Right atrium auricular region (tissue), 2 donors: Measurements from ENCODE around the gene METRN. TPM values are rescaled to one million over a fixed set of nuclear protein-coding genes. Genes with fewer than 3 reads are reported as not detected.

Experiments
- DNase-seq: peaks from one replicate; pipeline ENCODE4 v3.0.0-alpha.2; 2019; ENCODE audit warnings: low spot score
- H3K27ac ChIP-seq, 2 donors: fragments of 200-600 bp; sonication (generic); 1 replicate in 1 of 2; 2 replicates in 1 of 2; pipeline ENCODE4 v1.5.1; 2016 to 2019
- H3K27me3 ChIP-seq, 2 donors: fragments of 200-600 bp; sonication (generic); one replicate each; pipeline versions ENCODE4 v1.5.1 to v1.6.0; 2017 to 2019
- H3K36me3 ChIP-seq: fragments of 200-600 bp; sonication (generic); one replicate; pipeline ENCODE4 v1.5.1; 2016
- H3K4me1 ChIP-seq, 2 donors: fragments of 200-600 bp; sonication (generic); one replicate each; pipeline versions ENCODE4 v1.5.1 to v1.6.0; 2017 to 2019
- H3K4me3 ChIP-seq, 2 donors: fragments of 200-600 bp; sonication (generic); 1 replicate in 1 of 2; 2 replicates in 1 of 2; pipeline ENCODE4 v1.5.1; 2017 to 2019; ENCODE audit warnings: mild to moderate bottlenecking in 1 of 2, moderate library complexity in 1 of 2
- H3K9me3 ChIP-seq, 2 donors: fragments of 200-600 bp; sonication (generic); one replicate each; pipeline ENCODE4 v1.5.1; 2019
- CTCF ChIP-seq, 2 donors: fragments of 200-600 bp; sonication (generic); IDR thresholded peaks; one replicate each; pipeline ENCODE4 v1.5.1; 2019; ENCODE audit warnings: antibody characterized with exemption in 2 of 2
- total RNA-seq, 2 donors: library from RNA; depleted of rRNA; stranded (reverse); fragments of >200 nt; gene quantifications; one replicate each; pipeline ENCODE4 v1.1.0, GENCODE V29; 2016

The METRN gene
- total RNA-seq, 2 donors from 2014 or later: 58.9 to 61.3 TPM

GRCh38 chr16:728890-729744 is 14.2 kb downstream of the METRN start:
- peaks cover 0 to 29% of the 10 kb centered on the region in 2 donors for H3K4me1 ChIP-seq
- no peak for DNase-seq
- H3K27ac ChIP-seq: peak overlapping the region in 1 of 2 donors; percentile 44
- no peaks in the 10 kb centered on the region for H3K9me3 ChIP-seq
- peaks cover 26% of the 10 kb centered on the region for H3K36me3 ChIP-seq
- TF ChIP-seq CTCF (IDR thresholded peaks at IDR 0.05): no peak
- no peaks in the 10 kb centered on the region for H3K27me3 ChIP-seq
- H3K4me3 ChIP-seq: peak overlapping the region in 1 of 2 donors; percentile 61

- Histone ChIP-seq H3K36me3 (peaks cover 33% of the 10 kb centered on the region), H3K4me3 (no peak overlapping the region), H3K27me3 (no peaks in the 10 kb centered on the region), H3K27ac (no peak overlapping the region), H3K4me1 (peaks cover 0 to 29% of the 10 kb centered on the region in 2 donors), H3K9me3 (no peaks in the 10 kb centered on the region)
- DNase-seq: no peak
- no peak for TF ChIP-seq CTCF (IDR thresholded peaks at IDR 0.05)
Observed at GRCh38 chr16:729768-730665, 15.1 kb downstream of the METRN start.

GRCh38 chr16:730666-731509 is 16.0 kb downstream of the METRN start:
- no peaks in the 10 kb centered on the region for H3K9me3 ChIP-seq
- peaks cover 40% of the 10 kb centered on the region for H3K36me3 ChIP-seq
- no peak for TF ChIP-seq CTCF (IDR thresholded peaks at IDR 0.05)
- H3K4me3 ChIP-seq: no peak overlapping the region
- H3K27ac ChIP-seq: no peak overlapping the region
- H3K27me3 ChIP-seq: no peaks in the 10 kb centered on the region
- peaks cover 0 to 29% of the 10 kb centered on the region in 2 donors for H3K4me1 ChIP-seq
- no peak for DNase-seq

GRCh38 chr16:732332-732731 is 17.4 kb downstream of the METRN start:
- H3K36me3 ChIP-seq: peaks cover 55% of the 10 kb centered on the region
- H3K4me3 ChIP-seq: no peak overlapping the region
- peaks cover 0 to 18% of the 10 kb centered on the region in 2 donors for H3K4me1 ChIP-seq
- H3K9me3 ChIP-seq: no peaks in the 10 kb centered on the region
- TF ChIP-seq CTCF (IDR thresholded peaks at IDR 0.05): no peak
- DNase-seq: no peak
- no peak overlapping the region for H3K27ac ChIP-seq
- no peaks in the 10 kb centered on the region for H3K27me3 ChIP-seq

- no peak for DNase-seq
- TF ChIP-seq CTCF (IDR thresholded peaks at IDR 0.05): no peak
- peaks cover 56% of the 10 kb centered on the region for H3K36me3 ChIP-seq
- no peak overlapping the region for H3K27ac ChIP-seq
- peaks cover 0 to 12% of the 10 kb centered on the region in 2 donors for H3K4me1 ChIP-seq
- H3K9me3 ChIP-seq: no peaks in the 10 kb centered on the region
- H3K27me3 ChIP-seq: no peaks in the 10 kb centered on the region
- no peak overlapping the region for H3K4me3 ChIP-seq
Observed at GRCh38 chr16:732936-733335, 18.0 kb downstream of the METRN start.
